CD4-positive, alpha-beta memory T cell (primary cell): ENCODE data around the gene SRGAP1. TPM values are rescaled to one million over a fixed set of nuclear protein-coding genes. Genes with fewer than 3 reads are reported as not detected.

Experiments
- CTCF ChIA-PET: fragments of 350-600 bp; sonication (Branson Sonifier 250); formaldehyde crosslinking; loops from one replicate; lab custom pipeline; 2021; ENCODE audit warnings: inconsistent platforms; ENCODE audit not compliant: partially characterized antibody; lab: Charles Lee
- POLR2A ChIA-PET: fragments of 350-600 bp; sonication (Branson Sonifier 250); formaldehyde crosslinking; loops from one replicate; lab custom pipeline; 2021; ENCODE audit not compliant: partially characterized antibody; lab: Charles Lee
- DNase-seq, 5 donors: peaks; one replicate each; pipeline versions ENCODE4 v3.0.0 to v3.0.0-alpha.2; 2020 to 2022; ENCODE audit warnings: mixed read lengths in 1 of 5
- H3K27ac ChIP-seq: one replicate; pipeline ENCODE4 v1.7.0; 2013; ENCODE audit warnings: low read depth, low read length
- H3K27me3 ChIP-seq: 2 replicates; pipeline ENCODE4 v1.7.0; 2013; ENCODE audit warnings: mild to moderate bottlenecking, low read length, moderate library complexity; ENCODE audit not compliant: insufficient read depth
- H3K36me3 ChIP-seq: 2 replicates; pipeline ENCODE4 v1.7.0; 2013; ENCODE audit warnings: mild to moderate bottlenecking, low read length, moderate library complexity; ENCODE audit not compliant: insufficient read depth
- H3K4me1 ChIP-seq: 2 replicates; pipeline ENCODE4 v1.7.0; 2013; ENCODE audit warnings: mild to moderate bottlenecking, low read length, moderate library complexity; ENCODE audit not compliant: insufficient read depth
- H3K4me3 ChIP-seq, 2 donors: one replicate each; pipeline ENCODE4 v1.7.0; 2013; ENCODE audit warnings: low read length in 2 of 2, mild to moderate bottlenecking in 1 of 2
- H3K9me3 ChIP-seq, 2 donors: one replicate each; pipeline ENCODE4 v1.7.0; 2013; ENCODE audit warnings: low read length in 2 of 2, control low read depth in 1 of 2; ENCODE audit not compliant: control insufficient read depth in 1 of 2
- H3K27ac Mint-ChIP-seq, 7 donors: one replicate each; pipeline ENCODE4 v1.8.0; 2020 to 2021; ENCODE audit warnings: mixed read lengths in 7 of 7, mild to moderate bottlenecking in 6 of 7, inconsistent platforms in 3 of 7, moderate library complexity in 3 of 7
- H3K27me3 Mint-ChIP-seq, 2 donors: one replicate each; pipeline ENCODE4 v1.8.0; 2020 to 2021; ENCODE audit warnings: mixed read lengths in 2 of 2
- H3K36me3 Mint-ChIP-seq, 2 donors: one replicate each; pipeline ENCODE4 v1.8.0; 2020 to 2021; ENCODE audit warnings: mixed read lengths in 2 of 2, inconsistent platforms in 1 of 2, mild to moderate bottlenecking in 1 of 2
- H3K4me1 Mint-ChIP-seq, 4 donors: one replicate each; pipeline ENCODE4 v1.8.0; 2020 to 2021; ENCODE audit warnings: mixed read lengths in 4 of 4, mild to moderate bottlenecking in 1 of 4
- H3K4me3 Mint-ChIP-seq, 8 donors: one replicate each; pipeline ENCODE4 v1.8.0; 2020 to 2021; ENCODE audit warnings: mixed read lengths in 8 of 8, mild to moderate bottlenecking in 7 of 8, moderate library complexity in 6 of 8, inconsistent platforms in 3 of 8
- H3K9me3 Mint-ChIP-seq, 8 donors: one replicate each; pipeline ENCODE4 v1.8.0; 2020 to 2021; ENCODE audit warnings: mixed read lengths in 8 of 8, mild to moderate bottlenecking in 5 of 8, inconsistent platforms in 3 of 8, moderate library complexity in 1 of 8
- intact Hi-C: fragments of 100-400 bp; cut with micrococcal nuclease; formaldehyde crosslinking; loops from one replicate; pipeline ENCODE4 v1.15.1; 2023
- polyA plus RNA-seq, 2 donors: library from polyadenylated mRNA; unstranded; fragments of 300-500 nt; fragmentation: Illumina TruSeq; gene quantifications; one replicate each; pipeline ENCODE4 v1.2.3, GENCODE V29; 2021
- total RNA-seq, 2 experiments: library from RNA; stranded (reverse); gene quantifications; one replicate each; pipeline ENCODE4 v1.2.3, GENCODE V29; 2021

SRGAP1 gene
- total and polyA plus RNA-seq, 4 experiments from 2014 or later = 0.03 to 0.09 TPM; not detected in 2

DNA sequence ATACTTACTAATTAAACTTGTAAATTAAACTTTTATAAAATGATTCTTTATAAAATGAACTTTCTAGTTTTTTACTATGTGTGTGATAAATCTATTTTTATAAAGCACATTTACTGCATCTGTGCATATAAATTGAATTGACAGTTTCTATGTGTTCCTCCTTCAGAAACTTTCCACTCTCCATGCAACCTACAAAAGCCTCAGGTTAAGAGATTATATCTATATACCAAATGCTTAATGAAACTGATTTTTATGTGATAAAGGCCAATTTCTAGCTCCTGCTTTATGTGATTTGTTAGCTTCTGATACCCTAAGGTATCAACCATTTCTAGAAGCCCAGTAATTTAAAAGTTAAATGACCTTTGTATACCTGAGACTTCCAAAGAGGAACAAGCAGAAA, 174.0 kb downstream of the SRGAP1 start:
- no peak for DNase-seq
- Histone ChIP-seq H3K36me3 (no peaks in the 10 kb centered on the region), H3K9me3 (no peaks in the 10 kb centered on the region), H3K27me3 (no peaks in the 10 kb centered on the region), H3K4me1 (no peaks in the 10 kb centered on the region), H3K27ac (no peak overlapping the region), H3K4me3 (no peak overlapping the region)
- ChIA-PET POLR2A (no interaction called here), CTCF (no interaction called here)
- peaks cover 0 to 2% (median 0%) of the 10 kb centered on the region in 4 donors for H3K4me1 Mint-ChIP-seq
- no peaks in the 10 kb centered on the region for H3K9me3 Mint-ChIP-seq
- no peak overlapping the region for H3K4me3 Mint-ChIP-seq
- H3K36me3 Mint-ChIP-seq = no peaks in the 10 kb centered on the region
- intact Hi-C loops = no loop called here
- H3K27ac Mint-ChIP-seq = no peak overlapping the region
- peaks cover 0 to 5% of the 10 kb centered on the region in 2 donors for H3K27me3 Mint-ChIP-seq

DNA sequence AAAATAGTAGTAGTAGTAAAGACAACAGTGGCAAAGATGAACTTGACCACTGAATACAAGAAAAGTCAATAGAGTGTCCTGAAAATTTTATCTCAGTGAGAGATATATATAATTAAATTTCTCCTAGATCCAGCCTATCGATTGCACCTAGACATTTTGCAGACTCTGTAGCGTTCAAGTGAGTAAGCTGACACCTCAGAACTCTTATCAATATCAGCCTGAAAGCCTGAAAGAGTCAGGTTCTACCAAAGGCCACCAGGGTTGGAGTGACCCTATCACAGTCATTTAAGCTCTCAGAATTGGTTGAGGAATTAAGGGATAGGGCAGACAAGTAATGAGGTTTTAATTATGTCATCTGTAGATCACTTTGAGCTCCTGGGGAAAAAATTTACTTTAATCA, 174.6 kb downstream of the SRGAP1 start:
- no peaks in the 10 kb centered on the region for H3K36me3 Mint-ChIP-seq
- no peak overlapping the region for H3K27ac Mint-ChIP-seq
- no peaks in the 10 kb centered on the region for H3K4me1 ChIP-seq
- H3K27me3 Mint-ChIP-seq = peaks cover 0 to 5% of the 10 kb centered on the region in 2 donors
- H3K4me1 Mint-ChIP-seq = peaks cover 0 to 2% (median 0%) of the 10 kb centered on the region in 4 donors
- no peaks in the 10 kb centered on the region for H3K36me3 ChIP-seq
- H3K27me3 ChIP-seq = no peaks in the 10 kb centered on the region
- no peak overlapping the region for H3K4me3 Mint-ChIP-seq
- CTCF ChIA-PET = no interaction called here
- no peaks in the 10 kb centered on the region for H3K9me3 ChIP-seq
- intact Hi-C loops = no loop called here
- H3K4me3 ChIP-seq = no peak overlapping the region
- no peaks in the 10 kb centered on the region for H3K9me3 Mint-ChIP-seq
- H3K27ac ChIP-seq = no peak overlapping the region
- no peak for DNase-seq
- POLR2A ChIA-PET = no interaction called here

DNA sequence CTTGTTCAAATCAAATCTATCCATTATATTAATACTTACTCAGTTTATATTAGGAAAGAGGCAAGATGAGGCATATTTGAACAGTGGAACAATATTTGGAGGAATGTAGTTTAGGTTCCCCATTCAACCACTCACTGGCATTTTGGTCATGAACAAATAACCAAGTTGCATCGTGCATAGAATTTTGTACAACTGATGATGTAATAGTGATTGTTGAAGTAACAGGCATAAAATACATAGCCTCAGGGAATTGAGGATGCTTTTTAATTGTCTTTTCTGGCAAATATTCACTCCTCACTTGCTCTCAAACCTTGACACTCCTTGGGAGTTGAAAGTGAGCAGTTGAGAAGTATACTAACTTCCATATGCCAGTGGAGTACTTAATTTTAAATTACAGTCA, 175.2 kb downstream of the SRGAP1 start:
- H3K27me3 Mint-ChIP-seq = peaks cover 0 to 5% of the 10 kb centered on the region in 2 donors
- intact Hi-C loops = no loop called here
- Histone ChIP-seq H3K9me3 (no peaks in the 10 kb centered on the region), H3K27ac (no peak overlapping the region), H3K4me1 (no peaks in the 10 kb centered on the region), H3K36me3 (no peaks in the 10 kb centered on the region), H3K27me3 (no peaks in the 10 kb centered on the region), H3K4me3 (no peak overlapping the region)
- H3K4me1 Mint-ChIP-seq = peaks cover 0 to 2% (median 0%) of the 10 kb centered on the region in 4 donors
- no peak overlapping the region for H3K4me3 Mint-ChIP-seq
- DNase-seq = no peak
- no peak overlapping the region for H3K27ac Mint-ChIP-seq
- peaks cover 0 to 2% (median 0%) of the 10 kb centered on the region in 8 donors for H3K9me3 Mint-ChIP-seq
- no peaks in the 10 kb centered on the region for H3K36me3 Mint-ChIP-seq
- ChIA-PET POLR2A (no interaction called here), CTCF (no interaction called here)

DNA sequence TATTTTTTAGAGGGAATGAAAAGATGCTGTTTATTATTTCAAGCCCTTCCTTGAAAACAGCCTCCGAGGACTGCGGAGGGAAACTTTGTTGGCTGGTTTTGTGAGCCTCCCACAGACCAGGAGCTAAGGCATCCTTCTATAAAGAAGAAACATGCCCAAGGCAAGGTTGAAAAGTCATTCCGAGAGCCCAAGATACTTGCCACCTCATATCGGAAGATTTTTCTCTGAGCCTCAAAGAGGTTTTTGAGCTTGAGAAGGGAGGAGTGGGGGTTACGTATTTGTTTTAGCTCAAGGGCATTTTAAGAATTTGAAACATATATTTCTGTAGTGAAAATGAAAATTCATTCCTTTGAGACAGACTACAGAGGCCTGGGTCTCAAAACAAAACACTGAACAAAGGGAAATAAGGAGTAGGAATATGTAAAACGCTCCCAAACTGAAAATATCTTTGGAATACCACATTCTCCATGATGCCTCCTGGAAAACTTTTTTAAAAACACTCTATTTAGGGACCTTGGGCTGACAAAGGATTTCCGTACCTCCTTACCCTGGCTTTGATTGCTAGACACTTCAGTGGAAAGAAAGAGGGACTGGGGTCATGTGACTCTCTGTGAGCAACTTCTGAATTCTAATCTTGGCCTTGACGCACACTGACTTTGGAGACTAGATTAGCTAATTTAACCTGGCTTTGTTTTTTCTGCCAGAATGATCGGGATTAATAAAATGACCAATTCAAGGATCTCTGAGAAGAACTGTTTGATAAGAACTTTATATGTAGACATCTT, 180.9 kb downstream of the SRGAP1 start:
- no peak for DNase-seq
- ChIA-PET CTCF (no interaction called here), POLR2A (no interaction called here)
- Histone ChIP-seq H3K4me1 (no peaks in the 10 kb centered on the region), H3K27ac (no peak overlapping the region), H3K4me3 (no peak overlapping the region), H3K27me3 (no peaks in the 10 kb centered on the region), H3K9me3 (no peaks in the 10 kb centered on the region), H3K36me3 (no peaks in the 10 kb centered on the region)
- peaks cover 0 to 3% (median 0%) of the 10 kb centered on the region in 8 donors for H3K9me3 Mint-ChIP-seq
- peaks cover 0 to 4% (median 1%) of the 10 kb centered on the region in 4 donors for H3K4me1 Mint-ChIP-seq
- H3K27ac Mint-ChIP-seq = peak overlapping the region in 1 of 7 donors; percentile 13
- peak overlapping the region in 4 of 8 donors; percentile 19 to 34 (median 26) for H3K4me3 Mint-ChIP-seq
- peaks cover 3 to 4% of the 10 kb centered on the region in 2 donors for H3K27me3 Mint-ChIP-seq
- H3K36me3 Mint-ChIP-seq = no peaks in the 10 kb centered on the region
- intact Hi-C loops = no loop called here

DNA sequence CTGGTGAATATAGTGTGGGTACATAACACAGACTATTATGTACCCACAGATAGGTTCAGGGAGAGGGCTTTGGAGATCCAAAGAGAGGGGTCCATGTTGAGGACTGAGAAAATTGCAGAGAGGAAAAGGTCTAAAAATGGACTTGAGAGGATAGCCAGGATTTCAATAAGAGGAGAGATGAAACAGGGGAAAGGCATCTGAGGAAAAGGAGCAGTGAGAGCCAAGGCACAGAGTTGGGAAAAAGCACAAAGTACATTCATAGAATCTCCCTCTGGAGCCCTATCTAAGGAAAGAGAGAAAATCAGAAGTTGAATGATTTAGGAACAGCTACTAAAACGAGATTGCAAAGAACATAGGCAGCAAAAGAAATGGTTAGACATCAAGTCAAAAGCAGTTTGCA, 182.8 kb downstream of the SRGAP1 start:
- Histone ChIP-seq H3K27ac (no peak overlapping the region), H3K4me1 (no peaks in the 10 kb centered on the region), H3K36me3 (no peaks in the 10 kb centered on the region), H3K9me3 (no peaks in the 10 kb centered on the region), H3K27me3 (no peaks in the 10 kb centered on the region), H3K4me3 (no peak overlapping the region)
- POLR2A ChIA-PET = no interaction called here
- Mint-ChIP-seq H3K4me3 (no peak overlapping the region), H3K27ac (no peak overlapping the region), H3K4me1 (peaks cover 0 to 4% (median 1%) of the 10 kb centered on the region in 4 donors), H3K9me3 (peaks cover 0 to 3% (median 0%) of the 10 kb centered on the region in 8 donors), H3K27me3 (peaks cover 3 to 4% of the 10 kb centered on the region in 2 donors), H3K36me3 (no peaks in the 10 kb centered on the region)
- intact Hi-C loops = no loop called here
- CTCF ChIA-PET = no interaction called here
- DNase-seq = no peak

DNA sequence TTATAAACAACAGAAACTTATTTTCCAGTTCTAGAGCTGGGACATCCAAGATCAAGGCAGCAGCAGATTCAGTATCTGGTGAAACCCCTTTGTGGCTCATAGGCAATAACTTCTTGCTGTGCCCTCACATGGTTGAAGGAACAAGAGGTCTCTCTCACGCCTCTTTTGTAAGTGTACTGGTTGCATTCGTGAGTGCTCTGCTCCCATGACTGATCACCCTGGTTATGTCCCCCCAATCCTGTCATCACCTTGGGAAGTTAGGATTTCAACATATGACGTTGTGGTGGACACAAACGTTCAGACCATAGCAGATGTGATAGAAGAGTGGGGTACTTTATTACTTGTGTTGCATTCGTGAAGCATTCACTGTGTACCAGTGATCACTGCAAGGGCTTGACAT, 184.0 kb downstream of the SRGAP1 start:
- no peaks in the 10 kb centered on the region for H3K27me3 ChIP-seq
- ChIA-PET POLR2A (no interaction called here), CTCF (no interaction called here)
- Mint-ChIP-seq H3K27ac (no peak overlapping the region), H3K4me3 (no peak overlapping the region), H3K9me3 (peaks cover 0 to 3% (median 0%) of the 10 kb centered on the region in 8 donors), H3K4me1 (peaks cover 0 to 2% (median under 1%) of the 10 kb centered on the region in 4 donors), H3K36me3 (no peaks in the 10 kb centered on the region), H3K27me3 (peaks cover 0 to 4% of the 10 kb centered on the region in 2 donors)
- H3K4me3 ChIP-seq = no peak overlapping the region
- no peak overlapping the region for H3K27ac ChIP-seq
- H3K4me1 ChIP-seq = no peaks in the 10 kb centered on the region
- intact Hi-C loops = no loop called here
- H3K36me3 ChIP-seq = no peaks in the 10 kb centered on the region
- no peak for DNase-seq
- no peaks in the 10 kb centered on the region for H3K9me3 ChIP-seq

DNA sequence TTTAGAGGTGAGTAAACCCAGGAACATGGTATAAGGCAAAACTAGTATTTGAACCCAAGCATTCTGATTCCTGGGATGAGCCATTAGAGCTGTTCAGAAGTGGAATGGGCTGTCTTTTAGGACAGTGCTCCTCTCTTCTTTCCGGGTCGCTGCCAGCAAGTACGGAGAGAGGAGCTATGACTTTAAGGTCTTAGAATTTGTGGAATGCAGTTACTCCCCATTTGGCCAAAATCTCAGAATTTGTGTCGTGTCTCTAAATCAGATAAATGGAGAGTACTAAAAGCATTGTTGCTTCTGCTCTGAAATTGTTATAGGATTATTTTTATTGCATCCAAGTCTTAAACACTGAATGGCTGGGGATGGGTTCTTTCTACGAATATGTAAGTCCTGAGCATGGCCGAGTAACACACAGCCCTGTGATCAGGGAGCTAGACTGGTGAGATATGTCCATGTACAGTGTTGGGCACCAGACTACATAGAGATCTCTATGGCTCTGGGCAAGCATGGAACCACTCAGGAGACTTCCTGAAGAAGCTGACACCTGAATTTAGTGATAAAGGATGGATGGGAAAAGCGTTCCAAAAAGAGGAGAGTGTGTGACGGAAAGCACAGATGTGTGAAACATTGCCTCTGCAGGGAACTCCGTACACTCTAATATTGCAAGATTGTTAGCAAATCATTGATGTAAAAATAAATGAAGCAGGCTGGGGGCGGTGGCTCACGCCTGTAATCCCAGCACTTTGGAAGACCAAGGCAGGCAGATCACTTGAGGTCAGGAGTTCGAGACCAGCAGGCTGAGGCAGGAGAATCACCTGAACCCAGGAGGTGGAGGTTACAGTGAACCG, 184.7 kb downstream of the SRGAP1 start:
- Histone ChIP-seq H3K9me3 (no peaks in the 10 kb centered on the region), H3K36me3 (no peaks in the 10 kb centered on the region), H3K4me3 (no peak overlapping the region), H3K27me3 (no peaks in the 10 kb centered on the region), H3K4me1 (no peaks in the 10 kb centered on the region), H3K27ac (no peak overlapping the region)
- Mint-ChIP-seq H3K27ac (no peak overlapping the region), H3K27me3 (peaks cover 1 to 4% of the 10 kb centered on the region in 2 donors), H3K4me3 (no peak overlapping the region), H3K9me3 (peaks cover 0 to 3% (median 0%) of the 10 kb centered on the region in 8 donors), H3K36me3 (no peaks in the 10 kb centered on the region), H3K4me1 (peaks cover 0 to 2% (median under 1%) of the 10 kb centered on the region in 4 donors)
- intact Hi-C loops = no loop called here
- DNase-seq = no peak
- CTCF ChIA-PET = no interaction called here
- POLR2A ChIA-PET = no interaction called here
